HCT116 (cell line): Measurements from ENCODE around the gene PLCD4. TPM values are rescaled to one million over a fixed set of nuclear protein-coding genes. Genes with fewer than 3 reads are reported as not detected.

ENCODE experiments used
- ATAC-seq: fragments of 200-7000 bp; cut with Tn5 transposase; 2 replicates; pipeline ENCODE4 v1.9.1; 2020; ENCODE audit warnings: mild to moderate bottlenecking, moderate library complexity
- BruUV-seq: library from RNA; stranded (reverse); fragments of 400-500 nt; replicated peaks from 2 replicates; lab custom pipeline; 2021; lab: Mats Ljungman, UMichigan
- CTCF ChIA-PET: fragments of 300-600 bp; sonication (Branson Sonifier 250); formaldehyde crosslinking; loops from one replicate; lab custom pipeline; 2021; ENCODE audit warnings: antibody characterized with exemption; lab: Charles Lee
- POLR2A ChIA-PET: fragments of 300-600, 350-600 bp; sonication (Branson Sonifier 250); formaldehyde crosslinking; loops from one replicate; lab custom pipeline; 2021; ENCODE audit warnings: antibody characterized with exemption; lab: Charles Lee
- RAD21 ChIA-PET, 2 experiments: fragments of 300-600 bp; sonication (Branson Sonifier 250); formaldehyde crosslinking; loops; one replicate each; lab custom pipeline; 2023; ENCODE audit warnings: low total read pairs in 2 of 2; ENCODE audit not compliant: uncharacterized antibody in 2 of 2, unreplicated experiment in 2 of 2, low non-redundant PET in 1 of 2; lab: Charles Lee
- DNase-seq: peaks from one replicate; pipeline ENCODE4 v3.0.0-alpha.2; 2010; ENCODE audit warnings: low read depth, low spot score
- H2AFZ ChIP-seq: fragments of 200-600 bp; shearing (Covaris generic), sonication (generic); 2 replicates; pipeline ENCODE4 v1.6.1; 2017; ENCODE audit warnings: low read depth, mixed run types, mixed read lengths, antibody characterized with exemption, low read length; ENCODE audit not compliant: poor library complexity, severe bottlenecking
- H3K27ac ChIP-seq: 2 replicates; pipeline ENCODE4 v1.5.1; 2012; ENCODE audit warnings: low read depth, low read length
- H3K27me3 ChIP-seq: fragments of 200-600 bp; sonication (generic); 2 replicates; pipeline ENCODE4 v1.6.1; 2016; ENCODE audit warnings: mixed run types, low read length, mixed read lengths; ENCODE audit not compliant: insufficient read depth
- H3K36me3 ChIP-seq, 2 experiments: fragments of 200-500 bp in 1 of 2; fragments of 200-600 bp in 1 of 2; sonication (Bioruptor generic) in 1 of 2; sonication (generic) in 1 of 2; 2 replicates each; pipeline versions ENCODE4 v1.5.1 to v1.6.1; 2014 to 2016; ENCODE audit warnings: low read length in 2 of 2, inconsistent platforms in 1 of 2, mixed read lengths in 1 of 2, mixed run types in 1 of 2; ENCODE audit not compliant: insufficient read depth in 2 of 2, control insufficient read depth in 1 of 2
- H3K4me1 ChIP-seq, 2 experiments: fragments of 200-600 bp in 1 of 2; sonication (generic) in 1 of 2; 2 replicates each; pipeline versions ENCODE4 v1.5.1 to v1.6.1; 2012 to 2017; ENCODE audit warnings: low read length in 2 of 2, inconsistent platforms in 1 of 2, mild to moderate bottlenecking in 1 of 2, mixed read lengths in 1 of 2, mixed run types in 1 of 2, moderate library complexity in 1 of 2; ENCODE audit not compliant: insufficient read depth in 2 of 2, control insufficient read depth in 1 of 2
- H3K4me2 ChIP-seq: fragments of 200-600 bp; sonication (generic); 2 replicates; pipeline ENCODE4 v1.6.1; 2017; ENCODE audit warnings: mixed run types, low read length, mixed read lengths
- H3K4me3 ChIP-seq, 2 experiments: fragments of 200-600 bp in 1 of 2; sonication (generic) in 1 of 2; replicated peaks in 1 of 2; 2 replicates each; pipeline ENCODE4 v1.5.1; 2011 to 2016; ENCODE audit warnings: low read length in 2 of 2, control low read depth in 1 of 2, low read depth in 1 of 2, mild to moderate bottlenecking in 1 of 2, mixed read lengths in 1 of 2, mixed run types in 1 of 2
- H3K79me2 ChIP-seq: fragments of 200-600 bp; sonication (generic); 2 replicates; pipeline ENCODE4 v1.6.1; 2017; ENCODE audit warnings: mild to moderate bottlenecking, mixed run types, low read length, moderate library complexity, mixed read lengths; ENCODE audit not compliant: insufficient read depth
- H3K9ac ChIP-seq: fragments of 200-600 bp; sonication (generic); 2 replicates; pipeline ENCODE4 v1.6.1; 2016; ENCODE audit warnings: low read length, mixed read lengths
- H3K9me2 ChIP-seq: fragments of 200-600 bp; sonication (generic), shearing (Covaris generic); 2 replicates; pipeline ENCODE4 v1.6.1; 2017; ENCODE audit warnings: mixed run types, mild to moderate bottlenecking, moderate library complexity; ENCODE audit not compliant: insufficient read depth
- H3K9me3 ChIP-seq, 2 experiments: fragments of 200-500 bp in 1 of 2; fragments of 200-600 bp in 1 of 2; sonication (Bioruptor generic) in 1 of 2; sonication (generic) in 1 of 2; 2 replicates each; pipeline ENCODE4 v1.6.1; 2014 to 2017; ENCODE audit warnings: low read length in 2 of 2, mixed read lengths in 2 of 2, inconsistent platforms in 1 of 2, low read depth in 1 of 2, mild to moderate bottlenecking in 1 of 2, mixed run types in 1 of 2, moderate library complexity in 1 of 2; ENCODE audit not compliant: control insufficient read depth in 1 of 2, insufficient read depth in 1 of 2
- H4K20me1 ChIP-seq: fragments of 200-600 bp; sonication (generic), shearing (Covaris generic); 2 replicates; pipeline ENCODE4 v1.6.1; 2017; ENCODE audit warnings: mixed run types, mild to moderate bottlenecking, moderate library complexity; ENCODE audit not compliant: insufficient read depth
- ATF3 ChIP-seq: IDR thresholded peaks from 2 replicates; pipeline ENCODE4 v1.6.1; 2012
- CBX3 ChIP-seq: IDR thresholded peaks from 2 replicates; pipeline ENCODE4 v1.6.1; 2012; ENCODE audit warnings: low read depth
- CEBPB ChIP-seq: IDR thresholded peaks from 2 replicates; pipeline ENCODE4 v1.6.1; 2012; ENCODE audit warnings: low read depth
- ELF1 ChIP-seq: IDR thresholded peaks from 2 replicates; pipeline ENCODE4 v1.6.1; 2012; ENCODE audit warnings: low read depth, borderline replicate concordance
- EZH2 ChIP-seq: fragments of 200-600 bp; sonication (generic); IDR thresholded peaks from 2 replicates; pipeline ENCODE4 v1.6.1; 2017; ENCODE audit warnings: antibody characterized with exemption, mixed run types
- EZH2phosphoT487 ChIP-seq: fragments of 200-600 bp; IDR thresholded peaks from 2 replicates; pipeline ENCODE4 v1.6.1; 2018; ENCODE audit warnings: antibody characterized with exemption, borderline replicate concordance
- FOSL1 ChIP-seq: IDR thresholded peaks from 2 replicates; pipeline ENCODE4 v1.6.1; 2012; ENCODE audit warnings: low read depth
- JUND ChIP-seq: IDR thresholded peaks from 2 replicates; pipeline ENCODE4 v1.6.1; 2012
- POLR2A ChIP-seq: IDR thresholded peaks from 2 replicates; pipeline ENCODE4 v1.7.0; 2011; ENCODE audit warnings: borderline replicate concordance; ENCODE audit not compliant: insufficient read depth, insufficient read length; ENCODE audit errors: extremely low read depth
- POLR2AphosphoS5 ChIP-seq: IDR thresholded peaks from 2 replicates; pipeline ENCODE4 v1.6.1; 2011; ENCODE audit warnings: mild to moderate bottlenecking, low read depth, low read length, moderate library complexity
- RAD21 ChIP-seq: IDR thresholded peaks from 2 replicates; pipeline ENCODE4 v1.6.1; 2012; ENCODE audit warnings: low read depth, mild to moderate bottlenecking
- REST ChIP-seq: IDR thresholded peaks from 2 replicates; pipeline ENCODE4 v1.6.1; 2012; ENCODE audit warnings: low read depth
- SIN3A ChIP-seq: IDR thresholded peaks from 2 replicates; pipeline ENCODE4 v1.6.1; 2012; ENCODE audit warnings: low read depth
- SP1 ChIP-seq: IDR thresholded peaks from 2 replicates; pipeline ENCODE4 v1.6.1; 2012; ENCODE audit warnings: low read depth
- SRF ChIP-seq: IDR thresholded peaks from 2 replicates; pipeline ENCODE4 v1.6.1; 2012; ENCODE audit warnings: low read depth
- ZBTB33 ChIP-seq: IDR thresholded peaks from 2 replicates; pipeline ENCODE4 v1.6.1; 2011; ENCODE audit warnings: mild to moderate bottlenecking, low read length, moderate library complexity; ENCODE audit not compliant: insufficient replicate concordance; ENCODE audit errors: extremely low read depth
- ZFX ChIP-seq: fragments of 450-650 bp; IDR thresholded peaks from 2 replicates; pipeline ENCODE4 v1.6.1; 2017
- ZNF274 ChIP-seq: fragments of 200-500 bp; sonication (Bioruptor generic); IDR thresholded peaks from 2 replicates; pipeline ENCODE4 v1.6.1; 2014; ENCODE audit warnings: mild to moderate bottlenecking, low read depth, low read length, inconsistent platforms
- intact Hi-C: fragments of 100-400 bp; cut with micrococcal nuclease; formaldehyde crosslinking; loops from 2 replicates; pipeline ENCODE4 v1.10.0; 2022
- total RNA-seq: library from RNA; stranded (reverse); gene quantifications from one replicate; pipeline ENCODE4 v1.2.1, GENCODE V29; 2021; ENCODE audit not compliant: unreplicated experiment
- TF ChIP-seq, protein P1 (sequence below): IDR thresholded peaks from 2 replicates; pipeline ENCODE4 v1.6.1; 2012
- TF ChIP-seq, protein P2 (sequence below), 3 experiments: fragments of 200-600 bp in 1 of 3; sonication (generic) in 1 of 3; IDR thresholded peaks in 2 of 3; conservative IDR thresholded peaks in 1 of 3; 2 replicates each; pipeline ENCODE4 v1.5.1; 2012 to 2017; ENCODE audit warnings: low read depth in 2 of 3, low read length in 2 of 3, antibody characterized with exemption in 1 of 3, borderline replicate concordance in 1 of 3, control low read depth in 1 of 3, mild to moderate bottlenecking in 1 of 3, mixed read lengths in 1 of 3, mixed run types in 1 of 3, moderate library complexity in 1 of 3; ENCODE audit not compliant: insufficient read depth in 1 of 3

PLCD4 gene
- total RNA-seq, 1 experiment from 2014 or later = 0.64 TPM

GRCh38 chr2:218568190-218569037, 39.3 kb upstream of the PLCD4 start, which contains the start of the genes CNOT9 and USP37:
TSS of gene CNOT9 (plus strand) at chr2:218568839. CDS start at chr2:218568955, 116 bp downstream.
TSS of gene USP37 (minus strand) at chr2:218568351. CDS start at chr2:218558653, 9,698 bp downstream.
- peaks cover 9 to 17% of the 10 kb centered on the region in 2 experiments; a peak in 3 of 4 replicates for H3K36me3 ChIP-seq
- no peaks in the 10 kb centered on the region for H3K9me2 ChIP-seq
- DNase-seq (peak; percentile 94), ATAC-seq (peak; percentile 91)
- peak within 1 kb of the TSS; percentile 83 for H3K4me2 ChIP-seq
- ChIA-PET CTCF (no interaction called here), RAD21 (no interaction called here), POLR2A (no interaction called here)
- peaks cover 95% of the 10 kb centered on the region for H3K79me2 ChIP-seq
- intact Hi-C loops = loop anchor here (2.0 kb wide), 1 partner anchor 170 kb away; the partner anchor contains the start of gene CTDSP1
- H3K27me3 ChIP-seq = no peaks in the 10 kb centered on the region
- H2AFZ ChIP-seq = no peak within 1 kb of the TSS
- peak within 1 kb of the TSS; percentile 59 to 85 for H3K4me3 ChIP-seq
- peak within 1 kb of the TSS; percentile 88 for H3K27ac ChIP-seq
- peaks cover 15 to 27% of the 10 kb centered on the region in 2 experiments for H3K4me1 ChIP-seq
- H4K20me1 ChIP-seq = no peaks in the 10 kb centered on the region
- BruUV-seq = no TSS peak
- H3K9ac ChIP-seq = peak within 1 kb of the TSS; percentile 96
- no peaks in the 10 kb centered on the region for H3K9me3 ChIP-seq
- TF ChIP-seq, protein P1, sequence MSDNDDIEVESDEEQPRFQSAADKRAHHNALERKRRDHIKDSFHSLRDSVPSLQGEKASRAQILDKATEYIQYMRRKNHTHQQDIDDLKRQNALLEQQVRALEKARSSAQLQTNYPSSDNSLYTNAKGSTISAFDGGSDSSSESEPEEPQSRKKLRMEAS = peak; percentile 99
- TF ChIP-seq SRF (no peak), ZBTB33 (no peak), FOSL1 (no peak; the same call in 1 of the 2 replicates), RAD21 (no peak), ZNF274 (no peak), CEBPB (no peak; the same call in 1 of the 2 replicates), REST (no peak), SIN3A (peak; percentile 78), JUND (no peak), POLR2A (peak; percentile 58), ELF1 (no peak), POLR2AphosphoS5 (peak; percentile 84), ZFX (no peak), CBX3 (peak; percentile 95), EZH2 (no peak), ATF3 (no peak), EZH2phosphoT487 (no peak), SP1 (peak; percentile 66)
- TF ChIP-seq, protein P2, sequence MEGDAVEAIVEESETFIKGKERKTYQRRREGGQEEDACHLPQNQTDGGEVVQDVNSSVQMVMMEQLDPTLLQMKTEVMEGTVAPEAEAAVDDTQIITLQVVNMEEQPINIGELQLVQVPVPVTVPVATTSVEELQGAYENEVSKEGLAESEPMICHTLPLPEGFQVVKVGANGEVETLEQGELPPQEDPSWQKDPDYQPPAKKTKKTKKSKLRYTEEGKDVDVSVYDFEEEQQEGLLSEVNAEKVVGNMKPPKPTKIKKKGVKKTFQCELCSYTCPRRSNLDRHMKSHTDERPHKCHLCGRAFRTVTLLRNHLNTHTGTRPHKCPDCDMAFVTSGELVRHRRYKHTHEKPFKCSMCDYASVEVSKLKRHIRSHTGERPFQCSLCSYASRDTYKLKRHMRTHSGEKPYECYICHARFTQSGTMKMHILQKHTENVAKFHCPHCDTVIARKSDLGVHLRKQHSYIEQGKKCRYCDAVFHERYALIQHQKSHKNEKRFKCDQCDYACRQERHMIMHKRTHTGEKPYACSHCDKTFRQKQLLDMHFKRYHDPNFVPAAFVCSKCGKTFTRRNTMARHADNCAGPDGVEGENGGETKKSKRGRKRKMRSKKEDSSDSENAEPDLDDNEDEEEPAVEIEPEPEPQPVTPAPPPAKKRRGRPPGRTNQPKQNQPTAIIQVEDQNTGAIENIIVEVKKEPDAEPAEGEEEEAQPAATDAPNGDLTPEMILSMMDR (IDR thresholded peaks at IDR 0.05 in 2 of 3, conservative IDR thresholded peaks at IDR 0.05 in 1 of 3; ENCODE audit: borderline replicate concordance in 1 of 3, insufficient read depth in 1 of 3, low read depth in 2 of 3, low read length in 2 of 3) = no peak
